OCI-LY7 (cell line): ENCODE measurements around the gene IL6R. TPM values are rescaled to one million over a fixed set of nuclear protein-coding genes. Genes with fewer than 3 reads are reported as not detected.

Experiments used
- Bru-seq: library from RNA; stranded (reverse); fragments of 400-500 nt; gene quantifications from one replicate; lab custom pipeline; 2021; lab: Mats Ljungman, UMichigan
- BruChase-seq, 2 experiments: library from RNA; stranded (reverse); fragments of 400-500 nt; gene quantifications; one replicate each; lab custom pipeline; 2021; lab: Mats Ljungman, UMichigan
- BruUV-seq: library from RNA; stranded (reverse); fragments of 400-500 nt; replicated peaks from 2 replicates; lab custom pipeline; 2021; lab: Mats Ljungman, UMichigan
- CTCF ChIA-PET: fragments of 300-600 bp; sonication (Branson Sonifier 250); formaldehyde crosslinking; loops from one replicate; lab custom pipeline; 2022; ENCODE audit warnings: antibody characterized with exemption; ENCODE audit not compliant: unreplicated experiment; lab: Charles Lee
- POLR2A ChIA-PET: fragments of 300-600 bp; sonication (Branson Sonifier 250); formaldehyde crosslinking; loops from one replicate; lab custom pipeline; 2022; ENCODE audit warnings: antibody characterized with exemption; lab: Charles Lee
- DNase-seq: peaks from one replicate; pipeline ENCODE4 v3.0.0-alpha.2; 2015; ENCODE audit warnings: low spot score
- H2AFZ ChIP-seq: fragments of 200-600 bp; sonication (generic), shearing (Covaris generic); 2 replicates; pipeline ENCODE4 v1.6.1; 2014; ENCODE audit warnings: mild to moderate bottlenecking, antibody characterized with exemption, low read length, moderate library complexity
- H3K27ac ChIP-seq: fragments of 200-600 bp; sonication (generic); 2 replicates; pipeline ENCODE4 v1.5.1; 2014; ENCODE audit warnings: mixed run types, low read depth, mild to moderate bottlenecking, moderate library complexity, low read length, inconsistent platforms; ENCODE audit not compliant: poor library complexity, severe bottlenecking
- H3K36me3 ChIP-seq: fragments of 200-600 bp; sonication (generic); 2 replicates; pipeline ENCODE4 v1.6.1; 2014; ENCODE audit warnings: mild to moderate bottlenecking, antibody characterized with exemption, low read length, moderate library complexity, mixed read lengths; ENCODE audit not compliant: insufficient read depth
- H3K4me1 ChIP-seq: fragments of 200-600 bp; sonication (generic); 2 replicates; pipeline ENCODE4 v1.5.1; 2014; ENCODE audit warnings: mild to moderate bottlenecking, low read length; ENCODE audit not compliant: insufficient read depth, poor library complexity, severe bottlenecking
- H3K4me2 ChIP-seq: fragments of 200-600 bp; sonication (generic); 2 replicates; pipeline ENCODE4 v1.6.1; 2014; ENCODE audit warnings: mild to moderate bottlenecking, low read length
- H3K4me3 ChIP-seq: fragments of 200-600 bp; sonication (generic); 2 replicates; pipeline ENCODE4 v1.5.1; 2014; ENCODE audit warnings: mild to moderate bottlenecking, low read depth, low read length; ENCODE audit not compliant: poor library complexity, severe bottlenecking
- H3K79me2 ChIP-seq: fragments of 200-600 bp; sonication (generic); 2 replicates; pipeline ENCODE4 v1.6.1; 2016; ENCODE audit warnings: low read depth, mild to moderate bottlenecking, low read length, moderate library complexity, mixed read lengths; ENCODE audit not compliant: insufficient read depth
- H3K9me2 ChIP-seq: fragments of 200-600 bp; sonication (generic); 2 replicates; pipeline ENCODE4 v1.6.1; 2016; ENCODE audit warnings: mild to moderate bottlenecking, low read length, mixed read lengths; ENCODE audit not compliant: insufficient read depth
- H3K9me3 ChIP-seq: fragments of 200-600 bp; sonication (generic); 2 replicates; pipeline ENCODE4 v1.6.1; 2014; ENCODE audit warnings: mild to moderate bottlenecking, mixed run types, low read length, mixed read lengths
- H4K20me1 ChIP-seq: fragments of 200-600 bp; sonication (generic); 2 replicates; pipeline ENCODE4 v1.6.1; 2014; ENCODE audit warnings: mild to moderate bottlenecking, antibody characterized with exemption, low read length, moderate library complexity, mixed read lengths; ENCODE audit not compliant: insufficient read depth
- CTCF ChIP-seq: fragments of 200-600 bp; sonication (generic); conservative IDR thresholded peaks from 2 replicates; pipeline ENCODE4 v1.5.1; 2014; ENCODE audit warnings: mild to moderate bottlenecking, antibody characterized with exemption, low read length, moderate library complexity, mixed read lengths
- EZH2phosphoT487 ChIP-seq: fragments of 200-600 bp; sonication (generic); IDR thresholded peaks from 2 replicates; pipeline ENCODE4 v1.6.1; 2018; ENCODE audit warnings: low read depth, borderline replicate concordance, mild to moderate bottlenecking, mixed run types, antibody characterized with exemption, low read length, moderate library complexity, mixed read lengths
- intact Hi-C: fragments of 100-400 bp; cut with micrococcal nuclease; formaldehyde crosslinking; loops from one replicate; pipeline ENCODE4 v1.10.0; 2022; ENCODE audit not compliant: unreplicated experiment
- long read RNA-seq: library from polyadenylated mRNA; stranded (forward); transcript quantifications from one replicate; pipeline ENCODE4 v2.0.0, GENCODE V29; 2022
- total RNA-seq, 2 experiments: library from RNA; depleted of rRNA in 1 of 2; stranded (reverse); fragments of >200 nt in 1 of 2; shearing (Covaris generic) in 1 of 2; gene quantifications; 2 replicates each; pipeline ENCODE4 v1.2.3, GENCODE V29; 2014 to 2022

The IL6R gene
- total RNA-seq (2014; rRNA removed; shearing (Covaris generic)): not detected in 2 replicates
- total RNA-seq (2022): not detected in 2 replicates
- percentile 4 among the genes with signal in this experiment for Bru-seq, nascent RNA
- percentile 3 among the genes with signal in this experiment for BruChase-seq, experiment 1, labeled RNA remaining after a 6-hour chase
- percentile 6 among the genes with signal in this experiment for BruChase-seq, experiment 2, labeled RNA remaining after a 2-hour chase
- long read RNA-seq: 0 reads

- POLR2A ChIA-PET: no interaction called here
- no peaks in the 10 kb centered on the region for H3K79me2 ChIP-seq
Observed at GRCh38 chr1:154404984-154405746, at the start of gene IL6R. IL6R (plus strand) TSS chr1:154405343; CDS start chr1:154405630, 287 bp downstream.

GRCh38 chr1:154358519-154358918 is 46.6 kb upstream of the IL6R start:
- no peak overlapping the region for H3K4me3 ChIP-seq
- H3K36me3 ChIP-seq: no peaks in the 10 kb centered on the region
- intact Hi-C loops: no loop called here
- BruUV-seq: no TSS peak
- no peaks in the 10 kb centered on the region for H3K9me3 ChIP-seq
- no peak overlapping the region for H3K27ac ChIP-seq
- TF ChIP-seq CTCF (no peak), EZH2phosphoT487 (no peak)
- no peak overlapping the region for H3K4me2 ChIP-seq
- H2AFZ ChIP-seq: no peak overlapping the region
- H3K79me2 ChIP-seq: no peaks in the 10 kb centered on the region
- ChIA-PET POLR2A (no interaction called here), CTCF (no interaction called here)
- no peaks in the 10 kb centered on the region for H4K20me1 ChIP-seq
- H3K4me1 ChIP-seq: no peaks in the 10 kb centered on the region
- no peak for DNase-seq
- H3K9me2 ChIP-seq: no peaks in the 10 kb centered on the region

More at GRCh38 chr1:154404984-154405746, at the start of gene IL6R:
- CTCF ChIA-PET: no interaction called here
- TF ChIP-seq EZH2phosphoT487 (no peak), CTCF (0 out of 2 replicates have a peak, but pooled peaks have one; percentile 30)
- H3K9me3 ChIP-seq: no peaks in the 10 kb centered on the region
- no peaks in the 10 kb centered on the region for H3K9me2 ChIP-seq
- peaks cover 37% of the 10 kb centered on the region for H3K4me1 ChIP-seq
- no TSS peak for BruUV-seq
- no peak within 1 kb of the TSS for H2AFZ ChIP-seq
- no peak within 1 kb of the TSS for H3K27ac ChIP-seq
- intact Hi-C loops: no loop called here
- H3K4me2 ChIP-seq: peak within 1 kb of the TSS; percentile 30; the same call in 1 of the 2 replicates
- H4K20me1 ChIP-seq: no peaks in the 10 kb centered on the region
- peak; percentile 16 for DNase-seq
- no peaks in the 10 kb centered on the region for H3K36me3 ChIP-seq
- H3K4me3 ChIP-seq: no peak within 1 kb of the TSS
